ENCODE data around the gene TCF7L1.

DNA sequence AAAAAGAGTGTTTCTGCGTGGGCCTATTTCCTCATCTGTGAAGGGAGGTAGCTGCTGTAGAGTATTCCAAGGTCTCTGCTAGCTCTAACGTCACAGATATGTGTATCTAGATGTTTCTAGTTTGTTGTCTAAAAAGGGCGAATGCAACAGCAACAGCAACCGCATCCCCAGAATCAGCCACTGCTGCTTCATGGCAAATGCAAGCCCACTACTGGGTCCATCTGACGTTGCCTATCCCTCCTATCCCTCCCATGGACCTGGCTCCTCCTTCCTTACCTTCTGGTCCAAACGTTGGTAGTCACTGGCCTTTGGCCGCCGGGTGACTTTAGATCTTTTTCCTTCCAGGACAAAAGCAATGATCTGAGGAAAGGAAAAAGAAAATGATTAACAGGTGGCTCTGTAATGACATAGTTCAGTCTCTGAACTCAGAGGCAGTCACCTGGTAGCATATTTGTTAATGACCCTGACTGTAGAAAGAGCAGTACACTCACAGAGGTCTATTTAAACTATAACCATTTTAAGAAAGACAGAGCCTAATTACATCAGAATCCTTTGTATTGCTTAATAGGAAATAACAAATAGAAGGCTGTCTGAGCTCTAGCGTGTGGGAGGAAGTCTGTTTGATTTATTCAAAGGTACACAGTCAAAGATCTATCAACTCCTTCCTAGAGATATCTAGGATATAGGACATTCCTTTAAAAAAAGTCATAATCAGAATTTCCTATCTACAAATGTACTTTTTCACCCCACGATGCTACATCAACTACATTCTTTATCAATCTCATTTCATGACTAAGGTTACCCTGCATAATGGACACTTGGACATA, 191.7 kb downstream of the TCF7L1 start:
- TF ChIP-seq POLR2A (IDR thresholded peaks at IDR 0.05; ENCODE audit: extremely low read depth, insufficient read length) (no peak), MYC (IDR thresholded peaks at IDR 0.05; ENCODE audit: low read depth, low read length) (no peak)
- TF ChIP-seq, protein P1, sequence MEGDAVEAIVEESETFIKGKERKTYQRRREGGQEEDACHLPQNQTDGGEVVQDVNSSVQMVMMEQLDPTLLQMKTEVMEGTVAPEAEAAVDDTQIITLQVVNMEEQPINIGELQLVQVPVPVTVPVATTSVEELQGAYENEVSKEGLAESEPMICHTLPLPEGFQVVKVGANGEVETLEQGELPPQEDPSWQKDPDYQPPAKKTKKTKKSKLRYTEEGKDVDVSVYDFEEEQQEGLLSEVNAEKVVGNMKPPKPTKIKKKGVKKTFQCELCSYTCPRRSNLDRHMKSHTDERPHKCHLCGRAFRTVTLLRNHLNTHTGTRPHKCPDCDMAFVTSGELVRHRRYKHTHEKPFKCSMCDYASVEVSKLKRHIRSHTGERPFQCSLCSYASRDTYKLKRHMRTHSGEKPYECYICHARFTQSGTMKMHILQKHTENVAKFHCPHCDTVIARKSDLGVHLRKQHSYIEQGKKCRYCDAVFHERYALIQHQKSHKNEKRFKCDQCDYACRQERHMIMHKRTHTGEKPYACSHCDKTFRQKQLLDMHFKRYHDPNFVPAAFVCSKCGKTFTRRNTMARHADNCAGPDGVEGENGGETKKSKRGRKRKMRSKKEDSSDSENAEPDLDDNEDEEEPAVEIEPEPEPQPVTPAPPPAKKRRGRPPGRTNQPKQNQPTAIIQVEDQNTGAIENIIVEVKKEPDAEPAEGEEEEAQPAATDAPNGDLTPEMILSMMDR (IDR thresholded peaks at IDR 0.05; ENCODE audit: low read depth, low read length): no peak

All from NB4 (cell line).